GDM1 (cell line): ENCODE data around the gene PTGER4.
"Not testable (repeated sequence)": the region's sequence is repeated elsewhere in the genome, so short reads cannot be mapped to it uniquely, and the experiment has no call there.

Experiments
- DNase-seq: peaks from one replicate; lab custom pipeline; 2025; lab: John Stamatoyannopoulos, UW

The PTGER4 gene

GRCh38 chr5:40689438-40689837 is 9.7 kb downstream of the PTGER4 start:
- no peak for DNase-seq

GRCh38 chr5:40690267-40690666 is 10.6 kb downstream of the PTGER4 start:
- DNase-seq: no peak

GRCh38 chr5:40691894-40692293 is 12.2 kb downstream of the PTGER4 start:
- DNase-seq: no peak

GRCh38 chr5:40694433-40694832 is 14.7 kb downstream of the PTGER4 start:
- DNase-seq: no peak

GRCh38 chr5:40700116-40700782 is 20.5 kb downstream of the PTGER4 start:
- no peak for DNase-seq

- not testable (repeated sequence) for DNase-seq
Observed at GRCh38 chr5:40702027-40702426, 22.3 kb downstream of the PTGER4 start.

- not testable (repeated sequence) for DNase-seq
Observed at GRCh38 chr5:40705484-40705883, 25.8 kb downstream of the PTGER4 start.

- DNase-seq: not testable (repeated sequence)
Observed at GRCh38 chr5:40710575-40710974, 30.9 kb downstream of the PTGER4 start.

GRCh38 chr5:40714001-40714400 is 34.3 kb downstream of the PTGER4 start:
- DNase-seq: no peak

- no peak for DNase-seq
Observed at GRCh38 chr5:40716000-40716399, 36.3 kb downstream of the PTGER4 start.

- no peak for DNase-seq
Observed at GRCh38 chr5:40716590-40716989, 36.9 kb downstream of the PTGER4 start.

GRCh38 chr5:40717281-40717680 is 37.6 kb downstream of the PTGER4 start:
- no peak for DNase-seq

- no peak for DNase-seq
Observed at GRCh38 chr5:40720069-40720468, 40.4 kb downstream of the PTGER4 start.

GRCh38 chr5:40722497-40722911 is 42.8 kb downstream of the PTGER4 start:
- DNase-seq: not testable (repeated sequence)

GRCh38 chr5:40733434-40733833 is 53.7 kb downstream of the PTGER4 start:
- peak; percentile 50 for DNase-seq

GRCh38 chr5:40733879-40734563 is 54.3 kb downstream of the PTGER4 start:
- no peak for DNase-seq

- DNase-seq: no peak
Observed at GRCh38 chr5:40734986-40735385, 55.3 kb downstream of the PTGER4 start.

GRCh38 chr5:40735609-40736008 is 55.9 kb downstream of the PTGER4 start:
- no peak for DNase-seq

GRCh38 chr5:40736103-40736875 is 56.6 kb downstream of the PTGER4 start:
- peak; percentile 34 for DNase-seq

- no peak for DNase-seq
Observed at GRCh38 chr5:40738502-40738901, 58.8 kb downstream of the PTGER4 start.
